RWPE1 (cell line): Measurements from ENCODE around the gene KLF18.

Experiments used
- CTCF ChIA-PET: fragments of 350-600 bp; sonication (Branson Sonifier 250); formaldehyde crosslinking; extraction: SDS; loops from one replicate; lab custom pipeline; 2021; lab: Yijun Ruan, JAX
- POLR2A ChIA-PET: fragments of 400-600 bp; formaldehyde crosslinking; extraction: SDS; loops from one replicate; lab custom pipeline; 2020; ENCODE audit warnings: antibody characterized with exemption; ENCODE audit not compliant: low non-redundant PET; lab: Yijun Ruan, JAX
- DNase-seq: peaks from one replicate; pipeline ENCODE4 v3.0.0; 2012; ENCODE audit warnings: low spot score
- H3K27ac ChIP-seq: fragments of 450-650 bp; 2 replicates; pipeline ENCODE4 v1.5.1; 2017
- CTCF ChIP-seq: fragments of 450-650 bp; conservative IDR thresholded peaks from 2 replicates; pipeline ENCODE4 v1.5.1; 2017; ENCODE audit warnings: low read depth, mild to moderate bottlenecking

KLF18 gene

GRCh38 chr1:44157903-44158302, 16.5 kb upstream of the KLF18 start:
- no peak for TF ChIP-seq CTCF
- POLR2A ChIA-PET, result no interaction called here
- DNase-seq, result no peak
- no peak overlapping the region for H3K27ac ChIP-seq
- CTCF ChIA-PET, result no interaction called here

- no peak for TF ChIP-seq CTCF
- H3K27ac ChIP-seq, result no peak overlapping the region
- ChIA-PET CTCF (no interaction called here), POLR2A (no interaction called here)
- DNase-seq, result peak; percentile 8
Measured at GRCh38 chr1:44154049-44154448, 12.6 kb upstream of the KLF18 start.

GRCh38 chr1:44152692-44153091, 11.3 kb upstream of the KLF18 start:
- TF ChIP-seq CTCF, result no peak
- no peak for DNase-seq
- H3K27ac ChIP-seq, result no peak overlapping the region
- ChIA-PET POLR2A (no interaction called here), CTCF (no interaction called here)

GRCh38 chr1:44151808-44152207, 10.4 kb upstream of the KLF18 start:
- no peak overlapping the region for H3K27ac ChIP-seq
- no peak for TF ChIP-seq CTCF
- CTCF ChIA-PET, result interaction anchor here (0.6 kb wide), 2 partner anchors 47 to 175 kb away, joined by 4 to 5 read pairs; no protein-coding TSS in a partner anchor
- no peak for DNase-seq
- POLR2A ChIA-PET, result no interaction called here

GRCh38 chr1:44151332-44151731, 9.9 kb upstream of the KLF18 start:
- POLR2A ChIA-PET, result no interaction called here
- DNase-seq, result no peak
- H3K27ac ChIP-seq, result no peak overlapping the region
- no peak for TF ChIP-seq CTCF
- CTCF ChIA-PET, result interaction anchor here (0.6 kb wide), 1 partner anchor 48 kb away, joined by 4 read pairs; no protein-coding TSS in a partner anchor

GRCh38 chr1:44147582-44147981, 6.2 kb upstream of the KLF18 start:
- no peak for TF ChIP-seq CTCF
- ChIA-PET CTCF (interaction anchor here (0.7 kb wide), 1 partner anchor 1290 kb away, joined by 4 read pairs; no protein-coding TSS in a partner anchor), POLR2A (no interaction called here)
- DNase-seq, result no peak
- no peak overlapping the region for H3K27ac ChIP-seq
